ENCODE data around the gene MAB21L2.

Gene MAB21L2

DNA sequence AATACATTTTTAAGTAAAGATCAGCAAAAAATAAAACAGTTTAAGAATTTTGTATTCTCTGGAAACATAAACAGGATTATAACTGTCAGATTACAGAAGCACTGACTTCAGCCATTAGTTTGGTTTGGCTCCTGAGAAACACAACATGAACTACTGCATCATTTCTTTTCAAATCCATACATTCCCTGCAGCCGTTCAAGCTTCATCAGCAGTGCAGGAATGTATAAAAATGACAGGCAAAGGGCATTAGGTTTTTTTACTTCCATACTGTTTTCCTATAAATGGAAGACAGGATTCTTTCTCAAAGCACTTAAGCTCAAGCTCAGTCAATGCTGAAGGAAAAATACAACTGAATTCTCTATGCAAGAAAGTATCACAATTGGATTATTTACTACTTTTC, 4.2 kb upstream of the MAB21L2 start:
- no peak for DNase-seq (ENCODE audit: low read depth in 2 of 2)

DNA sequence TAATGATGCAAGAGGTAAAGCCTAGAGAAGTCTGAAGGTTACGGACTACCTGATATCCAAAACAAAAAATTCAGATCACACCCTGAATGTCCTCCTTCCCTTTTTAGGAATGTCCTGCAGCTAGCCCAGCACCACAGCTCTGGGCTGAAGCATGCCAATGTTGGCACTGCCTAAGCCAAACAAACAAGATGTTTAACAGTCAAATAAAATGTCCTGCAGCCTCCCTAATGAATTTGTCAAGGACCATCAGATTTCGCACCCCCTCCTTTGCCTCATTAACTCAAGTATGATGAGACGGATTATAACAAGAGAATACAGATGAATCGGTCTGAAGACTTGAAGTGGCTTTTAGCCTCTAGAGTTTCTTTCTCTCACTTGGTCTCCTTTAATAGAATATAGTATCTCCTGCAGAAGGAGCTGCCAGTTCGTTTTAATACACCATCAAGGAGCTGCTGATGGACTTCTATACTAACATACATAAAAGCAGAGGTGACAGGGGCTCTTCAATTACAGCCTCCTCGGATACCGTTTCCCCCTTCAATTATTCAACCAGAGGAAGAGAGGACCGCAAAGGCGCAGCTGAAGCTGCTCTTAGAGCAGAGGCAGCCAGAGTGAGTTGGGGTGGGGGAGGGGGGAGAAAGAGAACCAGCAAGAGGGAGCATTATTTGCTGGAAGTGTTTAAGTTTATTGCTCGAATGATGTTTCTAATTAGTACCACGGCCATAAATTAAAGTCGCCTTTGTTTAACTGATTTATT, 3.0 kb upstream of the MAB21L2 start:
- DNase-seq (ENCODE audit: low read depth in 2 of 2), result no peak

DNA sequence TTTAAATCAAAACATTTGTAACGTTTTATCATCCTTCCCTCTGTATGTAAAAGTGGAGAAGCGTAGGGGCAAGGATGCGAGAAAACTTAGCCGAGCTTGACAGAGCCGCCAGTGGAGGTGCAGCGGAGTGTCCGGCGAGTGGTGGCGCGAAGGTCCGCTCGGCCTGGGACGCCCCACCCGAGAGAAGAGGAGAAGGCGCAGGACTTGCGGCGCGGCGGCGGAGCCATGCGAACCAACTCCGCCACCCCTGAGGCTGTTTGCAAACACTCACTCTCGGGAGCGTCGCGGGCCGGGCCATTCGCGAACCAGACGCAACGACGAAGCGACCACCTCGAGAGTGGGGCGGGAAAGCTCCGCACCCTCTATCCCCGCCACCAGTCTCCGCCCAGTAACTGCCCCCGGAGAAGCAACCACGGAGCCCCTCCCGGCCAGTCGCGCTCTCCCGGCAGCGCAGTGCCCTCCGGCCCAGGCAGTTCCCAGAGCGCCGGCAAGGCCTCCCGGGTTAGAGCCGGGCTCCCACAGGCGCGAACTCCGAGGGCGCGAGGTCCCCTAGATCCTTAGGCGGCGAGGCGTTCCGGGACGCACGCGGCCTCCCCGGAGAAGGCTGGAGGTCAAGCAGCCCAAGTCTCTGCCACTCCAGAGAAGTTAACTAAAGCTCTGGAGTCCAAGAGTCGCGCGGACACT, 2.3 kb upstream of the MAB21L2 start:
- no peak for DNase-seq (ENCODE audit: low read depth in 2 of 2)

DNA sequence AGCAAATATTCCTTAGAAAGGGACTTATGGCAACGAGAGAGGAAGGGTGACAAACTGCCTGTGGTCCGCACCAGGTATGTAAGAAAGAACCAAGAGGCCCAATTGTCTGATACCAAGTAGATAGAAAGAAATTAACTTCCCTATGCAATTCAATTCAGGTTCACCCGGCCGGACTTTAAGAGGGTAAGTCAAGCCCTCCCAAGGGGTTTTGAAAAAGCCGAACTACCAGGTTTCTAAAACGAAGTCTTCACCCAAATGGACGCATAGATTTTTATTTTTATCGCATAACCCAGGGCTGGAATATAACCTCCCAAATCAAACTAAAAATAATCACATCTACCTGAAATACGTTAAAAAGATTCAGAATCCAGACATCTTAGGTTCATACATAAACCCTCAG, 1.6 kb upstream of the MAB21L2 start:
- no peak for DNase-seq (ENCODE audit: low read depth in 2 of 2)

DNA sequence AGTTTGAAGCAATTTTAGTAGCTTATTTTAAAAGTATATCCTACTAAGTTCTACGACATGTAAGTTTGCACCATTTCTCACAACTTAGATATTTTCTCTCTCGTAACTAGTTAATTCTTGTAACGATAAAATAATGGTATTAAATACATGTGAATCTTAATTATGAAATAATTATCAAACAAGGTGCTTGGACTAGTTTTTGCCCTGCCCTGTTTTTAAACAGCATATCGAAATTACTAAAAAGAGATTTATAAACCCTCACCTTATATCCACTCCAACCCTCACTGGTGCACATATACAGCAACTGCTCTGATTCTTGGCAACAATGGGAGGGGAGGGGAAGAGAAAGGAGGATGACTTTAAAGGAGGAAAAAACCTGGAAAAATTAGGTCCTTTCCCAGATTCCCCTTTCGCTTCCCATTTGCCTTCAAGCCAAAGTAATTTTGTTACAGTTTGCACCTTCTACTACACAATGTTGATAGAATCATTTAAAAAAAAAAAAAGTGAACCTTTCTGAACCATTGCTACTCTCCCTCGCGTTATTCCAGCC, 820 bp upstream of the MAB21L2 start:
- no peak for DNase-seq (ENCODE audit: low read depth in 2 of 2)

DNA sequence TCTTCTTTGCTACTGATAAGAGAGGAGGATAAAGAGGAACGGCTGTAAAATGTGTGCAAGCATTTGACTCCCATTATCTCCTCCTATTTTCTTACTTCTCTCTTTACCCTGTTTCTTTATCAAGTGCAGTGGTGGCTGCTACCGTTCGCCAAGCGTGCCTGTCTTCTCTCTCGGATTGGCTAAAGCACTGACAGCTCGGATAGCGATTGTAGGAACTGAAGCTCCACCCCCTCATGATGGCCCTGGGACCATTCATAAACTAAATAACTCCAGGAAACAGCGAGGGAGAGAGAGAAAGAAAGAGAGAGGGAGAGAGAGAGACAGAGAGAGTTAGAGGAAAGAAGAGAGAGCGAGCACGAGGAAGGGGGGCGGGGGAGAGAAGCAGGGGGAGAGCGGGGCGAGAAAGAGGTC, 305 bp upstream of the MAB21L2 start:
- no peak for DNase-seq (ENCODE audit: low read depth in 2 of 2)

DNA sequence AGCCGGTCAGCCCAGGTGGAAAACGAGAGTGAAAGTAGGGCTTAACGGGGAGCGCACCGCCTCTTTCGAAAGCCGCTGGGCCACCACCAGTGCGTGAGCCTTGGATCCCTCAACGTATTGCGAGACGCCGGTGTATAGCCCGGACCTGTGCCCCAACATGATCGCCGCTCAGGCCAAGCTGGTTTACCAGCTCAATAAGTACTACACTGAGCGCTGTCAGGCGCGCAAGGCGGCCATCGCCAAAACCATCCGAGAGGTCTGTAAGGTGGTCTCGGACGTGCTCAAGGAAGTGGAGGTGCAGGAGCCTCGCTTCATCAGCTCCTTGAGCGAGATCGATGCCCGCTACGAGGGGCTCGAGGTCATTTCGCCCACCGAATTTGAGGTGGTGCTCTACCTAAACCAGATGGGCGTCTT, 929 bp downstream of the MAB21L2 start:
- DNase-seq (ENCODE audit: low read depth in 2 of 2), result no peak

DNA sequence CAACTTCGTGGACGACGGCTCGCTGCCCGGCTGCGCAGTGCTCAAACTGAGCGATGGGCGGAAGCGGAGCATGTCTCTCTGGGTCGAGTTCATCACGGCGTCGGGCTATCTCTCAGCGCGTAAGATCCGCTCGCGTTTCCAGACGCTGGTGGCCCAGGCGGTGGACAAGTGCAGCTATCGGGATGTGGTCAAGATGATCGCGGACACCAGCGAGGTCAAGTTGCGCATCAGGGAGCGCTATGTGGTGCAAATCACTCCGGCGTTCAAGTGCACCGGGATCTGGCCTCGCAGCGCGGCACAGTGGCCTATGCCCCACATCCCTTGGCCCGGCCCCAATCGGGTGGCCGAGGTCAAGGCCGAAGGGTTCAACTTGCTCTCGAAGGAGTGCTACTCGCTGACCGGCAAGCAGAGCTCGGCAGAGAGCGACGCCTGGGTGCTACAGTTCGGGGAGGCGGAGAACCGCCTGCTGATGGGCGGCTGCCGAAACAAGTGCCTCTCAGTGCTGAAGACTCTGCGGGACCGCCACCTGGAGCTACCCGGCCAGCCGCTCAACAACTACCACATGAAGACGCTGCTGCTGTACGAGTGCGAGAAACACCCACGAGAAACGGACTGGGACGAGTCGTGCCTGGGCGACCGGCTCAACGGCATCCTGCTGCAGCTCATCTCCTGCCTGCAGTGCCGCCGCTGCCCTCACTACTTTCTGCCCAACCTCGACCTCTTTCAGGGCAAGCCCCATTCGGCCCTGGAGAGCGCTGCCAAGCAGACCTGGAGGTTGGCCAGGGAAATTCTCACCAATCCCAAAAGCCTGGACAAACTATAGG, 1.5 kb downstream of the MAB21L2 start:
- DNase-seq (ENCODE audit: low read depth in 2 of 2), result no peak

DNA sequence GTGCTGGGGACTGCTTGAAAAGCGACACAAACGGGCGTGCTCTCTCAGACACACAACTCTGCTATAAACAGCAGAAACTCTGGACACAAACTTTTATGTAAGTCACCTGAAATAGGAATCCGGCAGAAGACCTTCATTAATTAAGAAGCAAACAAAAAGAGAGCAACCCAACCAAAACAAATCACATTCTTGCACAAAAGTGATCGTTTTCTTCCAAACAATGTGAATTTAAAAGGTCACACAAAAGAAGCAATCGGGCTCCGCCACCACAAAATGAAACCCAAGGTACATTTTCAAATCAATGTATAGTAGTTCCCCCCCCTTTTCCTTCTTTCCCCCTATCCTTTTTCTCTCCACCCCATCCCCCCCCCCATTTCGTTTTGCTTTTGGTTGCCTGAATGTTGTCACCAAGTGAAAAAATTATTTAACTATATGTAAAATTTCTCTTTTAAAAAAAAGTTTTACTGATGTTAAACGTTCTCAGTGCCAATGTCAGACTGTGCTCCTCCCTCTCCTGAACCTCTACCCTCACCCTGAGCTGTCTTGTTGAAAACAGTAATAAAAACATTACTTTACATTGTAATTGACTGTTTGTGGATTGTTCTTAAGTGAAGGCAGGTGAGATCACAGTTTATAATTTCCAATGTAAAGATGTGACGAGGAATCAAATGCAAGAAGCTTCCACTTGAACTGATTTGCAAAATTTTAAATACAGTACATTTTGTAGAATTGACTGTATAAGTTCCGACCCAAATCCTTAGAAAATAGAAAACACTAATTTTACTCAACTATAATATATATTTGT, 2.4 kb downstream of the MAB21L2 start:
- no peak for DNase-seq (ENCODE audit: low read depth in 2 of 2)

DNA sequence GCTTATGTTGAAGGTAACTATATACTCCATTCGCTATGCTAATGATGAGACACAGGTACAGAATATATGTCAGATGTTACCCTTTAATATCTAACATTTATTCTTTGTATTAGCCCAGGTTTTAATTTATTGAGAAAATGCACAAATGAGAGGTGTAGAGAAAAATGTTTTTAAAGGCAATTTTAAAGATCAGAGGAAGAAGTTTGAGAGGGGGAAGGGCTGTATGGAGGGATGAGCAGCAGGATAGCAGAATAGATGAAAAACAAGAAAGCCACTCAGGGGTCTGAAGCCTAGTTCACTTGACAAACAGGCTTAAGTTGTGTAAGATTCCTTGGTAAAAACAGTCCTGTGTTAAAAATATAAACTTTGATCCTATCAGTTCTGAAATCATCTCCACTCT, 3.7 kb downstream of the MAB21L2 start:
- no peak for DNase-seq (ENCODE audit: low read depth in 2 of 2)

DNA sequence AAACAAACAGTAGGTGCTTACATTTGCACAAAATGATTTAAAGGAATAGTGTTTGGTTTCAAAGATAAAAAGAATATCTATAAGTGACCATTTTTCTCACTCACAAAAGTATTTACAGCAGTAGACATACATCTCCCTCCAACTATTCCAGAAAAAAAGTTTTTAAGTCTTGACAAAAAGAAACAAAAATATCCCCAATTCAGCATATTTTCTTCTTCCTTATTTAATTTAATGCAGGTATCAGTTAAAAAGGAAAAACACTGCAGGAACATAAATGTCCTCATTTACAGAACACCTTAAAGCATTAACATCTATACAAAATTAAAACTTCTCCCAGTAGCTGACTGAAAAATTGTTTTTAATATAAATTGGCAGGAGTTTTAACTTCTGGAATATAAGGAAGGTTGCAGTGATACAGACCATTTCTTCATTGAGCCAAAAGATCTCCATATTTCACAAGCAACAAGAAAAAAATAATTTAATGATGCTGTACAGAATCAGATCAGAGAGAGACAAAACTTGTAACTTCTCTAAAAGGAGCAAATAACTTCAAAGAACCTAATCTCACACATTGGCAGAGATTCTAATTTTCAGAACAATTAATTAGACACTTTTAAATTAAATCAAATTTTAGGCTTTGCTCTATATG, 4.3 kb downstream of the MAB21L2 start:
- no peak for DNase-seq (ENCODE audit: low read depth in 2 of 2)

DNA sequence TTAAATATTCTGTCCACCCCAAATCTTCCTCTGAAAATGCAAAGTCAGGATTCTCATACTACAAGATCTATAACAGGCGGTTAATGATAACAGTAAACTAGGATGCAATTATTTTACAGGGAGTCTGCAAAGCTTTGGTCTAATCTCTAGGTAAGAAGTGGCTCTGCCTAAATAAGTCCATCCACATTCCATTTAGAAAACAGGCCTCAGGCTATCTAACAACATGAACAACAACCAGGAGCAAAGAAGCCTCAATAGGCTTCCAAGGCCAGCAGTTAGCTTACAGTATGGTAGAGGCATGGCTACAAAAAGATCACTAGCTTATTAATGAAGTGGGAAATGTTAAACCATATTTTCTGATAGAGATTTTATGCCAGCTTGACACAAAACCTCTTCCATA, 6.4 kb downstream of the MAB21L2 start:
- DNase-seq (ENCODE audit: low read depth in 2 of 2), result no peak

DNA sequence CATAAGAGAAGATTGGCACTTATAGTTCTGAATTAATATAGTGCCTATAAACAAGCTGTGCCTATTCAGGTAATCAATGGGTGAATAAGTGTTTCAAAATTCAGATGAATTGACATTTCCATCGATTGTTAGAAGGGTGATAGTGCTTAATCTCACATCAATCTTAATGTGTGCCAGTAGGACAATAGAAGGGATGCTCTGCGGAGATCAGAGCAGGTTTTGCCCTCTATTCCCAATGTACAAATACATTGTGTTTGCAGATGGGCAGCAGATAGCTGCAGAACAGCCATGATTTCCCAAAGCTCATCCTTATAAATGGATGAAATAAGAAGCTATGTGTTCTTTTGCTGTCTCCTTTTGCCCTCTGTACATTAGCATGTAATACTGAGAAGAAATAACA, 7.2 kb downstream of the MAB21L2 start:
- DNase-seq (ENCODE audit: low read depth in 2 of 2), result no peak

DNA sequence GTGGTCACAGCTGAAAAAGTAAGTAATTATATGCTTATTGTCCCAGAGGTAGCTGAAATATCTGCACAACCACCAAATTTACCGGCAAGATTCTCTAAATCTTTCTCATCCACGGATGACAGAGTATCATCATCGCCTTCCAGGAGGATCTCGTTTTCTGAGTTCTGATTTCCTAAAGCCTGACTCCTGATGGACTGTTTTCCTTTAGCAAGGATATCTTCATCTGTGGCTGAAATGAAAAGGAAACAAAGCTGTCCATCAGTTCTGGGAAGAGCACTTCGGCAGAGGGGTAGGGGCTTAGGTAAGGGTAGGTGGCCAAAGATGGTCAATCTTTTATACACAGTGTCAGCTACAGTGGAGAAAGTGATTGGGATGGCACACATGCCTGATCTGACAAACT, 8.7 kb downstream of the MAB21L2 start:
- DNase-seq (ENCODE audit: low read depth in 2 of 2), result no peak

DNA sequence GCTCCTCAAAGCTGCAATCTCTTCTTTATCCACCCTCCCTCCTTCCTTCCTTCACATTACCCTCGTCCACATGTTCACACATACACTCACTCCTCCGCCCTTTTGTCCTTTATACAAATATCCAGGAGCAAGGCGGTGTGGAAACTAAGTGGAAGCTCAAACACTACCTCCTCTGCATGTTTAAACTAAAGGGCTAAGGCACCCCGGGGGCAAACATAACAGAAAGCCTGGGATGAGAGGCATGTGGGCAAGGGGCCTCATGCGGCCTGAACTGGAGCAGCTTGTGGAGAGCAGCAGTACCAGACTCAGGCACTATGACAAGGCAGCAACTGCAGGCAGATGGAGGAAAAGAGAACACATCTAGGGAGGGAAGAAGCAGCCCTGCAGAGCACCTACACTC, 9.5 kb downstream of the MAB21L2 start:
- no peak for DNase-seq (ENCODE audit: low read depth in 2 of 2)

DNA sequence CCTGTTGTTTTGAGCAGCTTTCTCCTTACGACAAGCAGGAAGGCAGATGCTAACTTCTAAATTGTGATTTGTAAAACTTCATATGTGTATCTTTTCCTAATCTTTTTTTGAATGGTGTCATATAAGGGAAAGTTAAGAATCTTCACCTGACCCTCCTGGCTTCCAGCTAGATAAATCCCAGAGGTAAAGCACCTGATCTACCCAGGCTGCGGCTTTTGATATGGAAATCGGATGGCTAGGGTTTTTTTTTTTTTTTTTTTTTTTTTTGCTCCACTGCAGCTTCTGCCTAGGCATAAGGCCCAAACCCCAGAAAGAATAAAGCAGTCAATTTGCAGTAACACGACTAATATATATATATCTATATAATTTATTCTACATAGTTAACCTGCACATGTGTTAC, 10.0 kb downstream of the MAB21L2 start:
- no peak for DNase-seq (ENCODE audit: low read depth in 2 of 2)

DNA sequence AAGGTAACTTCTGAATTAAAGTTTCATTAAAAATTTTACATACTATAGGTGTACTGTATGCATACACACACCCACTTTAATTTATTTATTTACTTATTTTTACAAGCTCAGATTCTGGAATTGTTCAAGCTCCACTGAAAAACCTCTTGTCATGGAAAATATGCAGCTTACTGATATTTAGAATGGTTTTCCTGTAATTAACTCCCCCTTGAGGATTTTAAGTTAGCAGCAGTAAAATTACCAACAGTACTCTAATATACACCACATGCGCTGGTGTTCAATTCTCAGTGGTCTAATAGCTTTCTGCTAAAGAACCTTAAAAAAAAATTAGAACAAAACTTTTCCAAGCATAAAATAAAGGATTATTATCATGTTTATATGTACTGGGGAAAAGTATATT, 12.0 kb downstream of the MAB21L2 start:
- no peak for DNase-seq (ENCODE audit: low read depth in 2 of 2)

DNA sequence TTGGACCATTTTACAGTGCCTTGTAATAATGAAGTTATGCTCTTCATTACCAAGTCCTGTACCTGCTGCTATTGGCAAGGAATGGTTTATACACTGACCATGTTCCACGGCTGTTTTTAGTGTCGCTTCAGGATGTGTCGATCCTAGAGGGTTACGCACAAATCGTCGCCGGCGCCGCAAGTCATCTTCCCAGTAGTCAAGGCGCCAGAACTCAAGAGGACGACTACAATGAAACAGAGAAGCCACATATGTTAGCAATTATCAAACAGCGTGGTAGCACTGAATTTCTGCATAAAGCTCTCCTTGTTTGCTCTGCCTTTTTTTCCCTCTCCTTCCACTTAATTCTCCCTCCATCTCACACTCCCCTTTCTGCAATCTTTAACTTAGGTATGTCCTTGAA, 17.0 kb downstream of the MAB21L2 start:
- DNase-seq (ENCODE audit: low read depth in 2 of 2), result no peak

DNA sequence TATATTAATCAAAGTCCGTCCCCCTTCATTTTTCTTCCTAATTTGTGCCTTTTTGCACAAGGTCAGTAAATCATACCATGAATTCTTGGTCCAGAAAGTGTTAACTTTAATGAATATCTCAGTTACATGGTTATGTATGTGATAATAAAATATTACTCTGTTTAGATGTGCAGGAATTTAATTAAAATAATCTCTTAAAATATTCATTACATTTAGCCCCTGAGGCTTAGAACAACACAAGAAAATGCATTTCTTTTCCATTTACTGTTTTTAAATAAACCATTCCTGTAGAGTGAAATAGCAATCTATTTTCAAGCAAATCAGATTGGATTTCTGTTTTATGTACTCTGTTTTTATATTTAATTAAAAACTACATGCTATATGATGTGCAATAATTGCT, 17.6 kb downstream of the MAB21L2 start:
- no peak for DNase-seq (ENCODE audit: low read depth in 2 of 2)

DNA sequence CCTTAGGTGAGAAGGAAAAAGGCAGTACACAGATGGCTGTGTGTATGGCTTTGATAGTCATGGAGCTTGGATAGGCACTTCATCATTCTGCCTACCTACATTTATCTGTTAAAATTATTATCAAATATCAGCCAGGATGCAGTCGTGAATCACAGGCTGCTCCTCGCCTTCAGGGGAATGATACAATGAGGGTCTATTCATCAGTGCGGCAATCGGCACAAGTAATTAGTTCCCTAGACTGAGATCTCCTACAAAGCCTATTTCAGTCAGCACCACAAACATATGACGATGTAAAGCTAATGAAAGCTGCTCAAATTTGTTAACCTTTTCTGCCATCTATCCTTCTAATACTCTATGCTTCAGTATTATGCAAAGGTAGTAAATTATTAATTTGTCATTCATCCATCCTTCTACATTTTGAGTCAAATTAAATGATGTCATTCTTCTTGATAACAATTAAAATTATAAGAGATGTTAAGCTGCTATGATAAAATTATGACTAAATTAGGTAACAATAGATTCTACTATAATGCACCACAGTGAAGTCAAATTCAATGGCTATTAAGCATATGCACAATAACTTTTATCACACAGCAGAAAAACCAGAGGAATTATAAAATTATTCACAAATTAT, 19.0 kb downstream of the MAB21L2 start:
- no peak for DNase-seq (ENCODE audit: low read depth in 2 of 2)

DNA sequence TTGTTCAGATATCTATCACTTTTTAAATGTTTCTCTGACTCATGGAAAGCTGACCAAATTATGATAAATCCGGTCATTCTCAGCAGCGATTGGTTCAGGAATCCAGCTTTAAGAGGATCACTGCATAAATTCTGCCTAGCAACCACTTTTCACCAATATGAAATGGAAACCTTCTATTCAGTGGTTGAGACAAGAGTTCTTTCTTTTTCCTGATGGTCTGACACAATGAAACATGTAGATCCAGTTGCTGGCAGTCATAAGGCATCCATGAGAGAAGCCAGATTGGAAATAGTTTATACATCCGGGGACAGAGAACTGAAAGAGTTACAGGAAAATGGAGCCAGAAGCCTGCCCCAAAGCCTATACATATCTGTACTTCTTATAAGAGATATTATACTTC, 27.2 kb downstream of the MAB21L2 start:
- no peak for DNase-seq (ENCODE audit: low read depth in 2 of 2)
